Tibial artery (tissue), 4 donors: ENCODE measurements around the gene NLGN1.
A peak's percentile ranks its signal among the peaks of the same experiment; 100 is the strongest.

Source experiments
- DNase-seq, 2 donors: peaks; one replicate each; pipeline ENCODE4 v3.0.0-alpha.2; 2019
- H3K27ac ChIP-seq, 2 donors: fragments of 200-600 bp; sonication (generic) in 1 of 2; 1 replicate in 1 of 2; 2 replicates in 1 of 2; pipeline ENCODE4 v1.5.1; 2018 to 2019; ENCODE audit warnings: mild to moderate bottlenecking in 1 of 2
- H3K27me3 ChIP-seq, 2 donors: fragments of 200-600 bp; sonication (generic) in 1 of 2; one replicate each; pipeline versions ENCODE4 v1.5.1 to v1.6.0; 2016 to 2019
- H3K36me3 ChIP-seq, 3 donors: fragments of 200-600 bp; sonication (generic) in 2 of 3; one replicate each; pipeline ENCODE4 v1.5.1; 2016 to 2019; ENCODE audit warnings: mild to moderate bottlenecking in 2 of 3
- H3K4me1 ChIP-seq, 4 donors: fragments of 200-600 bp; sonication (generic) in 2 of 4; 1 replicate in 3 of 4; 2 replicates in 1 of 4; pipeline ENCODE4 v1.5.1; 2016 to 2019
- H3K4me3 ChIP-seq, 2 donors: fragments of 200-600 bp; sonication (generic) in 1 of 2; 1 replicate in 1 of 2; 2 replicates in 1 of 2; pipeline ENCODE4 v1.5.1; 2018 to 2019; ENCODE audit warnings: mild to moderate bottlenecking in 2 of 2
- H3K9me3 ChIP-seq, 3 donors: fragments of 200-600 bp; sonication (generic) in 1 of 3; one replicate each; pipeline ENCODE4 v1.5.1; 2016 to 2019
- intact Hi-C: fragments of 100-400 bp; cut with DNase I; formaldehyde crosslinking; loops from one replicate; pipeline ENCODE4 v1.15.0; 2023; ENCODE audit warnings: low total_unique reads
- TF ChIP-seq, protein P1 (sequence below), 2 experiments: fragments of 200-600 bp in 1 of 2; fragments of 450-650 bp in 1 of 2; IDR thresholded peaks; one replicate each; pipeline ENCODE4 v1.5.1; 2017 to 2019; ENCODE audit warnings: antibody characterized with exemption in 2 of 2, mild to moderate bottlenecking in 1 of 2, moderate library complexity in 1 of 2

NLGN1 gene

DNA sequence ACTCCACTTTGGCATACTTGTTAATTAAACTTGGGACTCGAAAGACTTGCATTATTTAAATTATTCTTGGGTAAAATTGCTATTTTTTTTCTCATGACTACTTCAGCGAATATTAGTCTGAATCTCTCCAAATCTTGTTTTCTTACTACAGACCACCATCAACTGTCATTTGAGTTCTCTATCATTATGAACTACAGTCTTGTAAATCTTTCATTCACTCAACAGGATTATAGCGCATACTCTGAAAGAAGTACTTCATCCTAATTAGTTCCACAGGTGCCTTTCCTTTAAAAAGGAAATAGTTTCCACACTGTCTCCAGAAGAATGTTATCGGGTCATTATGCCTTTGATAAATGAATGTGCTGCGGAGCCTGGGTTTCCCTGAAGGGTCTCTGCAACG lies 149.5 kb downstream of the NLGN1 start:
- H3K27me3 ChIP-seq: no peaks in the 10 kb centered on the region
- intact Hi-C loops: no loop called here
- DNase-seq: no peak

DNA sequence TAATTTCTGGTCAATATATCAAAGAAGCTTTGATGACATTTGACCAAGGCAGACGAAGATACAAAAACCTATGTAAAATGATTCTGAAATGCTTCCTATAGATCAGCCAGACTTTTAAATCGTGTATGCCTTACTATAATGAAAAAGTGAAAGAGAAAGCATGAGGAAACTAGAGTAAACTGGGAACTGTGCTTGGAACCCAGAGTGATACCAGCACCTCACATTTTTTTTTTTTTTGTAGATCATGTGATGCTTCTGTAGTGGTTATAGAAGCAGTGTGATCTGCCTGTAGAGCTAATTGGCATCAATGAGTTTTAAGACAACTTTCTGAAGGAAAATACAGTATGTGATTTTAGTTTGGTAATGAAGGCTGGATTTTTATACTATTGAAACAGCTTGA lies 150.7 kb downstream of the NLGN1 start:
- no peak for DNase-seq
- Histone ChIP-seq H3K4me1 (peaks cover 0 to 5% (median 0%) of the 10 kb centered on the region in 4 donors), H3K4me3 (no peak overlapping the region), H3K36me3 (no peaks in the 10 kb centered on the region), H3K9me3 (no peaks in the 10 kb centered on the region), H3K27me3 (no peaks in the 10 kb centered on the region), H3K27ac (no peak overlapping the region)
- intact Hi-C loops: no loop called here
- TF ChIP-seq, protein P1, sequence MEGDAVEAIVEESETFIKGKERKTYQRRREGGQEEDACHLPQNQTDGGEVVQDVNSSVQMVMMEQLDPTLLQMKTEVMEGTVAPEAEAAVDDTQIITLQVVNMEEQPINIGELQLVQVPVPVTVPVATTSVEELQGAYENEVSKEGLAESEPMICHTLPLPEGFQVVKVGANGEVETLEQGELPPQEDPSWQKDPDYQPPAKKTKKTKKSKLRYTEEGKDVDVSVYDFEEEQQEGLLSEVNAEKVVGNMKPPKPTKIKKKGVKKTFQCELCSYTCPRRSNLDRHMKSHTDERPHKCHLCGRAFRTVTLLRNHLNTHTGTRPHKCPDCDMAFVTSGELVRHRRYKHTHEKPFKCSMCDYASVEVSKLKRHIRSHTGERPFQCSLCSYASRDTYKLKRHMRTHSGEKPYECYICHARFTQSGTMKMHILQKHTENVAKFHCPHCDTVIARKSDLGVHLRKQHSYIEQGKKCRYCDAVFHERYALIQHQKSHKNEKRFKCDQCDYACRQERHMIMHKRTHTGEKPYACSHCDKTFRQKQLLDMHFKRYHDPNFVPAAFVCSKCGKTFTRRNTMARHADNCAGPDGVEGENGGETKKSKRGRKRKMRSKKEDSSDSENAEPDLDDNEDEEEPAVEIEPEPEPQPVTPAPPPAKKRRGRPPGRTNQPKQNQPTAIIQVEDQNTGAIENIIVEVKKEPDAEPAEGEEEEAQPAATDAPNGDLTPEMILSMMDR (IDR thresholded peaks at IDR 0.05): no peak

More for the DNA sequence above, 149.5 kb downstream of the NLGN1 start:
- H3K27ac ChIP-seq: no peak overlapping the region
- no peaks in the 10 kb centered on the region for H3K36me3 ChIP-seq
- TF ChIP-seq, protein P1 (IDR thresholded peaks at IDR 0.05): no peak
- no peaks in the 10 kb centered on the region for H3K9me3 ChIP-seq
- no peak overlapping the region for H3K4me3 ChIP-seq
- no peaks in the 10 kb centered on the region for H3K4me1 ChIP-seq

DNA sequence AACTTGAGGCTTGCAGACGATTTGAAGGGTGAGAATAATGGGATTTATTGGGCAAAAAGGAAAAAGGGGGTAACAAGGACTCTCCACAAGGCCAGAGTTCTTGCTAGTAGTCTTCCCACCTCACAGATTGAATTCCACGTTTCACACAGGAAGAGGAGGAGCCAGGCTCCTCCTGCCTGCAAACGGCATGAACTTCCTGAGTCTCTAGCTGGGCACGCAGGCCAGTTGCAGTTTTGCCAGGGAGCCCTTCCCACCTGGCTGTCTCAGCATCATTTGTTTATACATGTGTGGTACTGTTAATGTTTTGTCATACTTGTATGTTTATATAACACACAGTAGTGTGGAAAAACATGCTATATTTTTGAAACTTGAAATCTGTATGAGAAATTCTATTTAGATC lies 155.0 kb downstream of the NLGN1 start:
- peaks cover 0 to 11% (median 0%) of the 10 kb centered on the region in 4 donors for H3K4me1 ChIP-seq
- no peaks in the 10 kb centered on the region for H3K9me3 ChIP-seq
- no peaks in the 10 kb centered on the region for H3K36me3 ChIP-seq
- no peaks in the 10 kb centered on the region for H3K27me3 ChIP-seq
- no peak for DNase-seq
- intact Hi-C loops: loop anchor here (5.0 kb wide), 1 partner anchor 180 kb away; no protein-coding TSS in a partner anchor
- H3K27ac ChIP-seq: no peak overlapping the region
- no peak overlapping the region for H3K4me3 ChIP-seq
- TF ChIP-seq, protein P1 (IDR thresholded peaks at IDR 0.05): no peak

DNA sequence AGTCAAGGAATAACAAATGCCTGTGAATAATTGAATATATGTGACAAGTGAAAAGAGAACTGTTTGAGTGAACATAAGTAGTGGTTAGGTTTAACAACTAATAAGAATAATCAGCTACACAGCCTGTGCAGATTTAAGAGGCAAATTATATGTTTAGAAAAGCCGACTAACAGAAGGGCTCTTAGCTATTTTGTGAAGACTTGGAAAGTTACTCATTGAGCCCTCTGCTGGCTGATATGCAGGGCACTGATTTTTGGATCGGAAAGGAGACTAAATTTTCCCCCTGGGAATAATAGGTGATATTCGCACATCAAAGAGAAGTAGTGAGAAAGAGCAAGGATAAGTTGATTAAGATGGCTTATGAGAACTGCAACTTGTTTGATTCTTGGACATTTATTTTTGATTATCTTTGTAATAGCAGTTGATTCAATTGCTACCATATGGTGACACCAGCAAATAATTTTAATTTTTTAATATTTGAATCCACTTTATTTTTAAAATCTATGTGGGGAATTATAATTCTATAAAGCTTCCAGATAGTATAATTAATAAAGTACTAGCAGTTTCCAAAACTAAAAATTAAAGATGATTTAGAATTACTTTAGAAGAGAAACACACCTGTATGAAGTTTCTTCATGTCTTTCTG lies 156.2 kb downstream of the NLGN1 start:
- Histone ChIP-seq H3K27me3 (no peaks in the 10 kb centered on the region), H3K27ac (peak overlapping the region in 1 of 2 donors; percentile 4), H3K36me3 (no peaks in the 10 kb centered on the region), H3K4me1 (peaks cover 0 to 11% (median 0%) of the 10 kb centered on the region in 4 donors), H3K9me3 (no peaks in the 10 kb centered on the region), H3K4me3 (no peak overlapping the region)
- DNase-seq: no peak
- TF ChIP-seq, protein P1 (IDR thresholded peaks at IDR 0.05): peak; percentile 69 to 77
- intact Hi-C loops: loop anchor here (5.0 kb wide), 1 partner anchor 181 kb away; no protein-coding TSS in a partner anchor

DNA sequence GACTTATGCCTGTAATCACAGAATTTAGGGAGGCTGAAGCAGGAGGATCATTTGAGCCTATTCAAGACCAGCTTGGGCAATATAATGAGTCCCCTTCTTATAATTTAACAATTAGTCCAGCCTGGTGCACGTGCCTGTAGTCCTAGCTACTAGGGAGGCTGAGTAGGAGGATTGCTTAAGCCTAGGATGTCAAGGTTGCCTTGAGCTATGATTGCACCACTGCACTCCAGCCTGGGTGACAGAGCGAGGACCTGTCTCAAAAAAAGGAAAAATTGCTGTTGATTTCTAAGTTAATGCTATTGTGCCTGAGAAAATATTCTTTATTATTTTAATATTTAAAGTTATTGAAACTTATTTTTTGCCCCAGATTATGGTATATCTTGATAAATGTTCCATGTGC lies 159.0 kb downstream of the NLGN1 start:
- H3K4me3 ChIP-seq: no peak overlapping the region
- H3K36me3 ChIP-seq: no peaks in the 10 kb centered on the region
- H3K27ac ChIP-seq: no peak overlapping the region
- H3K27me3 ChIP-seq: no peaks in the 10 kb centered on the region
- TF ChIP-seq, protein P1 (IDR thresholded peaks at IDR 0.05): no peak
- H3K9me3 ChIP-seq: no peaks in the 10 kb centered on the region
- no peak for DNase-seq
- H3K4me1 ChIP-seq: peaks cover 0 to 11% (median 0%) of the 10 kb centered on the region in 4 donors
- intact Hi-C loops: no loop called here
